SK-N-SH (cell line): Measurements from ENCODE around the gene MIF.

Experiments used
- CTCF ChIP-seq: fragments of 200-600 bp; sonication (generic); IDR thresholded peaks from 2 replicates; pipeline ENCODE4 v1.6.1; 2017; ENCODE audit warnings: antibody characterized with exemption, mild to moderate bottlenecking, moderate library complexity
- MXI1 ChIP-seq: IDR thresholded peaks from 2 replicates; pipeline ENCODE4 v1.6.1; 2012; ENCODE audit warnings: mild to moderate bottlenecking, low read depth, low read length, improper control_type of control experiment
- RFX5 ChIP-seq: IDR thresholded peaks from 2 replicates; pipeline ENCODE4 v1.6.1; 2012; ENCODE audit warnings: mild to moderate bottlenecking, improper control_type of control experiment, low read length
- TCF12 ChIP-seq: IDR thresholded peaks from 2 replicates; pipeline ENCODE4 v1.4.0; 2012
- TEAD4 ChIP-seq: IDR thresholded peaks from 2 replicates; pipeline ENCODE4 v1.4.0; 2012; ENCODE audit warnings: mild to moderate bottlenecking, borderline replicate concordance; ENCODE audit not compliant: insufficient read depth

GRCh38 chr22:23847991-23848864, 46.0 kb upstream of the MIF start:
- TF ChIP-seq RFX5: no peak
- TF ChIP-seq TEAD4: no peak
- no peak for TF ChIP-seq TCF12
- no peak for TF ChIP-seq CTCF
- no peak for TF ChIP-seq MXI1
